Measurements from ENCODE around the gene POLR1C. TPM values are rescaled to one million over a fixed set of nuclear protein-coding genes. Genes with fewer than 3 reads are reported as not detected.
A peak's percentile ranks its signal among the peaks of the same experiment; 100 is the strongest.

Gene POLR1C
- total RNA-seq, 1 experiment from 2014 or later = 84.6 TPM

DNA sequence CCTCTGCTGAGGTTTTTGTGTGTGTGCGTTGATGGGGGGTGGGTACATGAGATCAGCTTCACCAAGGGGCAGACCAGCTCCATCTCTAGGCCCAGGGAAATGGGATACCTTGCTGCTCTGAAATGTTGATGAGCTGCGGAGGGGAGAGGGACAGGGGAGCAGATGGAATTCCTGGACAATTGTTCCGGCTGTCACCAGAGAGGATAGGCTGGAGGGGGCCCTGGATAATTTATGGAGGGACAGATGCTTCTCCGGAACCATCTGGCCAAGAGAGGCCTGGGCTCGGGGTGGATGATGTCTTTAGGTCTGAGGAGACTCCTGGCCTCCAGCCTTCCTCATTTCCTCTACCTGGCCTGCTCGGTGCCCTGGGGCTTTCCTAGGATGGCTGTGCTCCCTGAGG, 41.4 kb upstream of the POLR1C start:
- intact Hi-C loops (cut with micrococcal nuclease) = no loop called here
- no peaks in the 10 kb centered on the region for H3K9me3 ChIP-seq (ENCODE audit: control insufficient read depth in 1 of 2, insufficient read depth in 1 of 2, low read depth in 1 of 2, low read length in 2 of 2)
- ATAC-seq (no peak), DNase-seq (ENCODE audit: low read depth, low spot score) (no peak)
- RAD21 ChIA-PET (ENCODE audit: low non-redundant PET in 1 of 2, low total read pairs in 2 of 2, uncharacterized antibody in 2 of 2, unreplicated experiment in 2 of 2) = no interaction called here
- H3K79me2 ChIP-seq (ENCODE audit: insufficient read depth, low read length) = peaks cover 30% of the 10 kb centered on the region
- no peak overlapping the region for H2AFZ ChIP-seq (ENCODE audit: low read depth, low read length, poor library complexity, severe bottlenecking)
- no peak for TF ChIP-seq POLR2A (IDR thresholded peaks at IDR 0.05; ENCODE audit: borderline replicate concordance, extremely low read depth, insufficient read depth, insufficient read length)
- TF ChIP-seq, protein P1, sequence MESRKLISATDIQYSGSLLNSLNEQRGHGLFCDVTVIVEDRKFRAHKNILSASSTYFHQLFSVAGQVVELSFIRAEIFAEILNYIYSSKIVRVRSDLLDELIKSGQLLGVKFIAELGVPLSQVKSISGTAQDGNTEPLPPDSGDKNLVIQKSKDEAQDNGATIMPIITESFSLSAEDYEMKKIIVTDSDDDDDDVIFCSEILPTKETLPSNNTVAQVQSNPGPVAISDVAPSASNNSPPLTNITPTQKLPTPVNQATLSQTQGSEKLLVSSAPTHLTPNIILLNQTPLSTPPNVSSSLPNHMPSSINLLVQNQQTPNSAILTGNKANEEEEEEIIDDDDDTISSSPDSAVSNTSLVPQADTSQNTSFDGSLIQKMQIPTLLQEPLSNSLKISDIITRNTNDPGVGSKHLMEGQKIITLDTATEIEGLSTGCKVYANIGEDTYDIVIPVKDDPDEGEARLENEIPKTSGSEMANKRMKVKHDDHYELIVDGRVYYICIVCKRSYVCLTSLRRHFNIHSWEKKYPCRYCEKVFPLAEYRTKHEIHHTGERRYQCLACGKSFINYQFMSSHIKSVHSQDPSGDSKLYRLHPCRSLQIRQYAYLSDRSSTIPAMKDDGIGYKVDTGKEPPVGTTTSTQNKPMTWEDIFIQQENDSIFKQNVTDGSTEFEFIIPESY (IDR thresholded peaks at IDR 0.05; ENCODE audit: extremely low read depth, insufficient replicate concordance, low read length) = no peak
- TF ChIP-seq TCF7L2 (IDR thresholded peaks at IDR 0.05; ENCODE audit: borderline replicate concordance, extremely low read depth, insufficient read depth, insufficient read length) = no peak
- no peak for TF ChIP-seq JUND (IDR thresholded peaks at IDR 0.05)
- no peak for TF ChIP-seq RAD21 (IDR thresholded peaks at IDR 0.05; ENCODE audit: low read depth)
- no peak for TF ChIP-seq EZH2 (IDR thresholded peaks at IDR 0.05)
- TF ChIP-seq CEBPB (IDR thresholded peaks at IDR 0.05; ENCODE audit: low read depth) = no peak
- POLR2A ChIA-PET = no interaction called here
- BruUV-seq (replicated peaks) = no TSS peak
- peaks cover 16 to 37% of the 10 kb centered on the region in 2 experiments for H3K4me1 ChIP-seq (ENCODE audit: control insufficient read depth in 1 of 2, insufficient read depth in 2 of 2, low read length in 2 of 2)
- CTCF ChIA-PET = no interaction called here
- no peaks in the 10 kb centered on the region for H3K9me2 ChIP-seq (ENCODE audit: insufficient read depth)
- no peak overlapping the region for H3K27ac ChIP-seq (ENCODE audit: low read depth, low read length)
- no peak overlapping the region for H3K9ac ChIP-seq (ENCODE audit: low read length)
- no peaks in the 10 kb centered on the region for H3K27me3 ChIP-seq (ENCODE audit: insufficient read depth, low read length)
- H4K20me1 ChIP-seq (ENCODE audit: insufficient read depth) = no peaks in the 10 kb centered on the region
- H3K36me3 ChIP-seq (ENCODE audit: control insufficient read depth in 1 of 2, insufficient read depth in 2 of 2, low read length in 2 of 2) = no peaks in the 10 kb centered on the region
- no peak overlapping the region for H3K4me3 ChIP-seq (replicated peaks in 1 of 2; ENCODE audit: low read depth in 1 of 2, low read length in 2 of 2)
- no peak overlapping the region for H3K4me2 ChIP-seq (ENCODE audit: low read length)

DNA sequence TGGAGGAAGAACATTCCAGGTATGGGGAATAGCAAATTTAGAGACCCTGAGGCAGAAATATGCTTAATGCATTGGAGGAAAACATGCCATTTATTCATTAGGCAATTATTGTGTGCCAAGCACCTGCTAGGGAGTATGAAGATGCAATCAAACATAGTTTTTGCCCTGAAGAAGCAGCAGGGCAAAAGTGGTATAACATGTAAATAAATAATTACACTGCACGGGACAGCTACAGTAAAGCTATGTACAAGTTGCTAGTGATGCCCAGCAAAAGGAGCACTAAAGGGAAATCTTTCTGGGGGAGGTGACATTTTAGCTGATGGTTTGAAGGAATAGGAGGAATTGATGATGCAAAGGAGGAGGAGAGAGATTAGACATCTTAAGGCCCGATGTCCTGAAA, 40.1 kb upstream of the POLR1C start:
- Histone ChIP-seq H3K27ac (ENCODE audit: low read depth, low read length) (no peak overlapping the region), H3K9ac (ENCODE audit: low read length) (peak overlapping the region; percentile 90), H3K4me1 (ENCODE audit: control insufficient read depth in 1 of 2, insufficient read depth in 2 of 2, low read length in 2 of 2) (peaks cover 10 to 37% of the 10 kb centered on the region in 2 experiments), H3K9me3 (ENCODE audit: control insufficient read depth in 1 of 2, insufficient read depth in 1 of 2, low read depth in 1 of 2, low read length in 2 of 2) (no peaks in the 10 kb centered on the region), H3K36me3 (ENCODE audit: control insufficient read depth in 1 of 2, insufficient read depth in 2 of 2, low read length in 2 of 2) (no peaks in the 10 kb centered on the region), H3K27me3 (ENCODE audit: insufficient read depth, low read length) (no peaks in the 10 kb centered on the region), H3K4me3 (replicated peaks in 1 of 2; ENCODE audit: low read depth in 1 of 2, low read length in 2 of 2) (peak overlapping the region; percentile 66 to 86), H4K20me1 (ENCODE audit: insufficient read depth) (no peaks in the 10 kb centered on the region), H2AFZ (ENCODE audit: low read depth, low read length, poor library complexity, severe bottlenecking) (peak overlapping the region; percentile 36), H3K79me2 (ENCODE audit: insufficient read depth, low read length) (peaks cover 41% of the 10 kb centered on the region), H3K4me2 (ENCODE audit: low read length) (peak overlapping the region; percentile 84), H3K9me2 (ENCODE audit: insufficient read depth) (no peaks in the 10 kb centered on the region)
- ATAC-seq = no peak
- CTCF ChIA-PET = no interaction called here
- POLR2A ChIA-PET = interaction anchor here (0.5 to 1.4 kb wide), 5 partner anchors 19 to 382 kb away, joined by 3 to 5 read pairs (median 3); no protein-coding TSS in a partner anchor
- TF ChIP-seq POLR2AphosphoS5 (IDR thresholded peaks at IDR 0.05; ENCODE audit: low read depth, low read length) = no peak
- TF ChIP-seq ZNF274 (IDR thresholded peaks at IDR 0.05; ENCODE audit: low read depth, low read length) = no peak
- no peak for TF ChIP-seq SP1 (IDR thresholded peaks at IDR 0.05; ENCODE audit: low read depth)
- no peak for TF ChIP-seq ZFX (IDR thresholded peaks at IDR 0.05)
- TF ChIP-seq ELF1 (IDR thresholded peaks at IDR 0.05; ENCODE audit: borderline replicate concordance, low read depth) = no peak
- no peak for TF ChIP-seq JUND (IDR thresholded peaks at IDR 0.05)
- TF ChIP-seq, protein P2, sequence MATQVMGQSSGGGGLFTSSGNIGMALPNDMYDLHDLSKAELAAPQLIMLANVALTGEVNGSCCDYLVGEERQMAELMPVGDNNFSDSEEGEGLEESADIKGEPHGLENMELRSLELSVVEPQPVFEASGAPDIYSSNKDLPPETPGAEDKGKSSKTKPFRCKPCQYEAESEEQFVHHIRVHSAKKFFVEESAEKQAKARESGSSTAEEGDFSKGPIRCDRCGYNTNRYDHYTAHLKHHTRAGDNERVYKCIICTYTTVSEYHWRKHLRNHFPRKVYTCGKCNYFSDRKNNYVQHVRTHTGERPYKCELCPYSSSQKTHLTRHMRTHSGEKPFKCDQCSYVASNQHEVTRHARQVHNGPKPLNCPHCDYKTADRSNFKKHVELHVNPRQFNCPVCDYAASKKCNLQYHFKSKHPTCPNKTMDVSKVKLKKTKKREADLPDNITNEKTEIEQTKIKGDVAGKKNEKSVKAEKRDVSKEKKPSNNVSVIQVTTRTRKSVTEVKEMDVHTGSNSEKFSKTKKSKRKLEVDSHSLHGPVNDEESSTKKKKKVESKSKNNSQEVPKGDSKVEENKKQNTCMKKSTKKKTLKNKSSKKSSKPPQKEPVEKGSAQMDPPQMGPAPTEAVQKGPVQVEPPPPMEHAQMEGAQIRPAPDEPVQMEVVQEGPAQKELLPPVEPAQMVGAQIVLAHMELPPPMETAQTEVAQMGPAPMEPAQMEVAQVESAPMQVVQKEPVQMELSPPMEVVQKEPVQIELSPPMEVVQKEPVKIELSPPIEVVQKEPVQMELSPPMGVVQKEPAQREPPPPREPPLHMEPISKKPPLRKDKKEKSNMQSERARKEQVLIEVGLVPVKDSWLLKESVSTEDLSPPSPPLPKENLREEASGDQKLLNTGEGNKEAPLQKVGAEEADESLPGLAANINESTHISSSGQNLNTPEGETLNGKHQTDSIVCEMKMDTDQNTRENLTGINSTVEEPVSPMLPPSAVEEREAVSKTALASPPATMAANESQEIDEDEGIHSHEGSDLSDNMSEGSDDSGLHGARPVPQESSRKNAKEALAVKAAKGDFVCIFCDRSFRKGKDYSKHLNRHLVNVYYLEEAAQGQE (IDR thresholded peaks at IDR 0.05; ENCODE audit: low read depth) = no peak
- TF ChIP-seq TCF7L2 (IDR thresholded peaks at IDR 0.05; ENCODE audit: borderline replicate concordance, extremely low read depth, insufficient read depth, insufficient read length) = no peak
- intact Hi-C loops (cut with micrococcal nuclease) = no loop called here
- no TSS peak for BruUV-seq (replicated peaks)
- RAD21 ChIA-PET (ENCODE audit: low non-redundant PET in 1 of 2, low total read pairs in 2 of 2, uncharacterized antibody in 2 of 2, unreplicated experiment in 2 of 2) = interaction anchor here in 1 of 2 experiments (0.8 kb wide), 1 partner anchor 18 kb away, joined by 3 read pairs; no protein-coding TSS in a partner anchor
- DNase-seq (ENCODE audit: low read depth, low spot score) = no peak

All from HCT116 (cell line).